ENCODE results near the gene CNIH3. TPM values are rescaled to one million over a fixed set of nuclear protein-coding genes. Genes with fewer than 3 reads are reported as not detected.

Gene CNIH3
- total RNA-seq, 1 experiment from 2014 or later: 4.2 TPM

DNA sequence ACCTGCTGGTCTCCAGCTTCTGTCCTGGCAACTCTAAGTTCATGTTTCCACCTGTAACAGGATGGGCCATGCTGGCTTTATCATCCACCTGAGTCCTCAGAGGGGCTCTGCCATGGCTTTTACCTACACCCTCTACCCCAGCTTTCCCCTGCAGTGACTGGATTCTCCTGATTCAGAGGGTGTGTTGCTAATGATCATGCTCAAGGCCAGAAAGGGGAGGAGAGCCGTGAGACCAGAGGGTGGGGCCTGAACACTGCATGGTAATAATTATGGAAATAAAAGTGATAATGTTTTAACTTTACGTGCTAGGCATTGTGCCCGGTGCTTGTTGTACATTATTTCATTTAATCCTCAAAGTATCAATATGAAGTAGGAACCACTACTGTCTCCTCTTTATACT is 53.3 kb downstream of the CNIH3 start:
- no peak overlapping the region for H3K4me2 ChIP-seq (ENCODE audit: insufficient read depth, insufficient read length, low read length)
- H3K79me1 ChIP-seq (ENCODE audit: insufficient read depth, low read depth, low read length, poor library complexity, severe bottlenecking): no peaks in the 10 kb centered on the region
- no peak overlapping the region for H3K27ac Mint-ChIP-seq
- no peak overlapping the region for H3K23ac ChIP-seq (ENCODE audit: insufficient read length, low read depth, low read length)
- no peaks in the 10 kb centered on the region for H4K20me1 ChIP-seq (ENCODE audit: control insufficient read depth, insufficient read depth, insufficient read length)
- H3K9me3 ChIP-seq (ENCODE audit: control insufficient read depth, low read depth, low read length): no peaks in the 10 kb centered on the region
- no peak for DNase-seq
- H3K4me1 ChIP-seq (ENCODE audit: insufficient read depth, low read length): peaks cover 6% of the 10 kb centered on the region; the same call in 1 of the 2 replicates
- H3K36me3 Mint-ChIP-seq (ENCODE audit: insufficient read depth in 1 of 3, low read depth in 3 of 3): peaks cover 0 to 4% (median 0%) of the 10 kb centered on the region in 3 experiments; a peak in 3 of 7 replicates
- WGBS (ENCODE audit: extremely low coverage, insufficient read length, low lambda C conversion rate): no CpG with 5 or more reads among the region's 3 CpGs
- no peak overlapping the region for H3K56ac ChIP-seq (ENCODE audit: insufficient read length, low read depth, low read length)
- no peak overlapping the region for H2BK12ac ChIP-seq (ENCODE audit: insufficient read length, low read depth, low read length)
- no peak overlapping the region for H3K27ac ChIP-seq (ENCODE audit: insufficient read length, low read depth, low read length)
- H3K27me3 Mint-ChIP-seq (ENCODE audit: low read depth): peaks cover 2% of the 10 kb centered on the region; the same call in 1 of the 2 replicates
- no peak overlapping the region for H2BK5ac ChIP-seq (ENCODE audit: insufficient read length, low read length)
- no peak overlapping the region for H4K8ac ChIP-seq (replicated peaks; ENCODE audit: insufficient read length, low read depth, low read length)
- H3K27me3 ChIP-seq (ENCODE audit: insufficient read depth, low read length): no peaks in the 10 kb centered on the region
- H3K4ac ChIP-seq (ENCODE audit: low read depth, low read length): no peak overlapping the region
- H2BK15ac ChIP-seq (ENCODE audit: low read depth, low read length): no peak overlapping the region
- no peaks in the 10 kb centered on the region for H3K23me2 ChIP-seq (ENCODE audit: insufficient read length, low read depth, low read length, poor library complexity, severe bottlenecking)
- no peak overlapping the region for H3K18ac ChIP-seq (ENCODE audit: insufficient read length, low read depth, low read length)
- H3K4me3 Mint-ChIP-seq: no peak overlapping the region
- H4K91ac ChIP-seq (ENCODE audit: insufficient read length, low read depth, low read length): no peak overlapping the region
- H3K9ac ChIP-seq (ENCODE audit: extremely low read depth, insufficient read length, low read length): no peak overlapping the region
- H3T11ph ChIP-seq (ENCODE audit: low read length): no peak overlapping the region
- H3K4me1 Mint-ChIP-seq: peaks cover 8 to 11% of the 10 kb centered on the region in 2 experiments; a peak in 3 of 4 replicates
- no peak overlapping the region for H2AFZ ChIP-seq (ENCODE audit: low read length)
- no peak overlapping the region for H2AK5ac ChIP-seq (ENCODE audit: insufficient read length, low read length)
- H3K79me2 ChIP-seq (ENCODE audit: insufficient read depth, low read length): no peaks in the 10 kb centered on the region
- TF ChIP-seq, protein P1, sequence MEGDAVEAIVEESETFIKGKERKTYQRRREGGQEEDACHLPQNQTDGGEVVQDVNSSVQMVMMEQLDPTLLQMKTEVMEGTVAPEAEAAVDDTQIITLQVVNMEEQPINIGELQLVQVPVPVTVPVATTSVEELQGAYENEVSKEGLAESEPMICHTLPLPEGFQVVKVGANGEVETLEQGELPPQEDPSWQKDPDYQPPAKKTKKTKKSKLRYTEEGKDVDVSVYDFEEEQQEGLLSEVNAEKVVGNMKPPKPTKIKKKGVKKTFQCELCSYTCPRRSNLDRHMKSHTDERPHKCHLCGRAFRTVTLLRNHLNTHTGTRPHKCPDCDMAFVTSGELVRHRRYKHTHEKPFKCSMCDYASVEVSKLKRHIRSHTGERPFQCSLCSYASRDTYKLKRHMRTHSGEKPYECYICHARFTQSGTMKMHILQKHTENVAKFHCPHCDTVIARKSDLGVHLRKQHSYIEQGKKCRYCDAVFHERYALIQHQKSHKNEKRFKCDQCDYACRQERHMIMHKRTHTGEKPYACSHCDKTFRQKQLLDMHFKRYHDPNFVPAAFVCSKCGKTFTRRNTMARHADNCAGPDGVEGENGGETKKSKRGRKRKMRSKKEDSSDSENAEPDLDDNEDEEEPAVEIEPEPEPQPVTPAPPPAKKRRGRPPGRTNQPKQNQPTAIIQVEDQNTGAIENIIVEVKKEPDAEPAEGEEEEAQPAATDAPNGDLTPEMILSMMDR (conservative IDR thresholded peaks at IDR 0.05): no peak
- no peak overlapping the region for H2BK20ac ChIP-seq (ENCODE audit: low read depth, low read length, poor library complexity, severe bottlenecking)
- H2BK120ac ChIP-seq (ENCODE audit: low read depth, low read length, poor library complexity, severe bottlenecking): no peak overlapping the region
- no peak overlapping the region for H3K14ac ChIP-seq (ENCODE audit: insufficient read depth, low read length)
- no peak overlapping the region for H4K5ac ChIP-seq (ENCODE audit: insufficient read length, low read depth, low read length)
- H3K9me3 Mint-ChIP-seq: peaks cover 0 to 3% of the 10 kb centered on the region in 2 experiments; a peak in 1 of 5 replicates
